Suprapubic skin (tissue), 3 donors: Measurements from ENCODE around the gene FARS2.

Experiments
- EP300 ChIP-seq: sonication (generic); formaldehyde crosslinking; IDR thresholded peaks from one replicate; pipeline ENCODE4 v1.6.1; 2017; ENCODE audit warnings: antibody characterized with exemption
- TF ChIP-seq, protein P1 (sequence below), 2 donors: fragments of 200-600 bp in 1 of 2; fragments of 450-650 bp in 1 of 2; sonication (generic) in 1 of 2; IDR thresholded peaks; one replicate each; pipeline ENCODE4 v1.5.1; 2016 to 2019; ENCODE audit warnings: antibody characterized with exemption in 2 of 2, mild to moderate bottlenecking in 1 of 2, moderate library complexity in 1 of 2

DNA sequence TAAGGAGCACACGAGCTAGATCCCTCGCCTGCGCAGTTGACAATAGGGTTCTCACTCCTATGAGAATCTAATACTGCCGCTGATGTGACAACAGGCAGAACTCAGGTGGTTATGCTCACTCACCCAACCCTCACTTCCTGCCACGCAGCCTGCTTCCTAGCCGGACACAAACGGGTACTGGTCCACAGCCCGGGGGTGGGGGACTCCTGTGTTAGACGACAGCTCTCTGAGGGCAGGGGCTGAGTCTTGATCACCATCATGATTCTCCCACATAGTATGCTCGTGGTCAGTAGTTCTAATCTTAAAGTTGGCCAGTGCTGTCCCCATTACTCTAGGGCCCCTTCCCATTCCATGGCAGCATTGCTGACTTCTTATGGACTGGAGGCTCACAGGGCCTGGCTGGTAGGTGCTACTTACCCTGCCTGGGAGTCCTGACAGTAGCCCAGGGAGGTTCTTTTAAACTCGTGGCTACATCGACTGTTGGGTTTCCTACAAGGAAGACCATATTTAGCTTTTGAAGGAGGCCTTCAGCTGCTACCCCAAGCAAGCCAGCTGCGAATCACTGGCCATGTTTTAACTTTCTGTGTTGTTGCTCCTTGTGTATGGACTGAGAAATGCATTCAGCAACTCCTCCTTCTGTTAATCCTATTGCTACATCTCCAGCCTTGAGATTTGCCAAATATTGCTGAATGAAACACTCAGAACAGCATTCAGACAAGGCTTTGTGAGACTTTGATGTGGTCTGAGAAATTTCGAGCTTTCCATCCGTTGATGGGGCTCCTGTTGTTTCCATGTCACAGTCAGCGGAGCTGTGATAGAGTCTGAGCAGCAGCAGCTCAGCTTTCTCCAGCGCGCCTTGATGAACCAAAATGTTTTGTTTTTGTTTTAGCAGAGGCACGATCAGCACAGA lies 445.1 kb downstream of the FARS2 start:
- TF ChIP-seq, protein P1, sequence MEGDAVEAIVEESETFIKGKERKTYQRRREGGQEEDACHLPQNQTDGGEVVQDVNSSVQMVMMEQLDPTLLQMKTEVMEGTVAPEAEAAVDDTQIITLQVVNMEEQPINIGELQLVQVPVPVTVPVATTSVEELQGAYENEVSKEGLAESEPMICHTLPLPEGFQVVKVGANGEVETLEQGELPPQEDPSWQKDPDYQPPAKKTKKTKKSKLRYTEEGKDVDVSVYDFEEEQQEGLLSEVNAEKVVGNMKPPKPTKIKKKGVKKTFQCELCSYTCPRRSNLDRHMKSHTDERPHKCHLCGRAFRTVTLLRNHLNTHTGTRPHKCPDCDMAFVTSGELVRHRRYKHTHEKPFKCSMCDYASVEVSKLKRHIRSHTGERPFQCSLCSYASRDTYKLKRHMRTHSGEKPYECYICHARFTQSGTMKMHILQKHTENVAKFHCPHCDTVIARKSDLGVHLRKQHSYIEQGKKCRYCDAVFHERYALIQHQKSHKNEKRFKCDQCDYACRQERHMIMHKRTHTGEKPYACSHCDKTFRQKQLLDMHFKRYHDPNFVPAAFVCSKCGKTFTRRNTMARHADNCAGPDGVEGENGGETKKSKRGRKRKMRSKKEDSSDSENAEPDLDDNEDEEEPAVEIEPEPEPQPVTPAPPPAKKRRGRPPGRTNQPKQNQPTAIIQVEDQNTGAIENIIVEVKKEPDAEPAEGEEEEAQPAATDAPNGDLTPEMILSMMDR (IDR thresholded peaks at IDR 0.05) = no peak
- TF ChIP-seq EP300 = no peak
